Endothelial cell of umbilical vein (primary cell): ENCODE results near the gene RNF111. TPM values are rescaled to one million over a fixed set of nuclear protein-coding genes. Genes with fewer than 3 reads are reported as not detected.

Source experiments
- BruUV-seq: library from RNA; stranded (reverse); fragments of 400-500 nt; replicated peaks from 2 replicates; lab custom pipeline; 2021; lab: Mats Ljungman, UMichigan
- CTCF ChIA-PET: fragments of 300-600, 350-600 bp; sonication (Branson Sonifier 250); formaldehyde crosslinking; loops from one replicate; lab custom pipeline; 2021; ENCODE audit warnings: antibody characterized with exemption, inconsistent platforms; lab: Charles Lee
- POLR2A ChIA-PET: fragments of 300-600, 350-600 bp; sonication (Branson Sonifier 250); formaldehyde crosslinking; loops from one replicate; lab custom pipeline; 2021; ENCODE audit warnings: antibody characterized with exemption, inconsistent platforms; lab: Charles Lee
- DNase-seq: peaks from one replicate; pipeline ENCODE4 v3.0.0-alpha.2; 2011; ENCODE audit warnings: low read depth, low spot score
- FAIRE-seq: peaks from 2 replicates; lab custom pipeline; 2011; peaks lifted over from hg19 to GRCh38; lab: Jason Lieb, UNC
- H2AFZ ChIP-seq: 2 replicates; pipeline ENCODE4 v1.6.0; 2012; ENCODE audit warnings: low read depth, low read length, control low read depth, inconsistent platforms
- H3K27ac ChIP-seq: 2 replicates; pipeline ENCODE4 v1.5.1; 2011; ENCODE audit warnings: low read depth, mild to moderate bottlenecking, control low read depth, low read length, moderate library complexity; ENCODE audit not compliant: insufficient read depth
- H3K27me3 ChIP-seq, 2 experiments: 2 replicates each; pipeline versions ENCODE4 v1.6.0 to v1.6.1; 2011; ENCODE audit warnings: low read length in 2 of 2, mixed read lengths in 1 of 2; ENCODE audit not compliant: control insufficient read depth in 2 of 2, insufficient read depth in 2 of 2
- H3K36me3 ChIP-seq, 2 experiments: 2 replicates in 1 of 2; 3 replicates in 1 of 2; pipeline ENCODE4 v1.5.1; 2011; ENCODE audit warnings: low read length in 2 of 2, mild to moderate bottlenecking in 1 of 2, moderate library complexity in 1 of 2; ENCODE audit not compliant: control insufficient read depth in 2 of 2, insufficient read depth in 2 of 2; ENCODE audit errors: extremely low read depth in 1 of 2
- H3K4me1 ChIP-seq: 3 replicates; pipeline ENCODE4 v1.5.1; 2011; ENCODE audit warnings: mild to moderate bottlenecking, low read length; ENCODE audit not compliant: control insufficient read depth, insufficient read depth; ENCODE audit errors: extremely low read depth
- H3K4me2 ChIP-seq: 2 replicates; pipeline ENCODE4 v1.6.1; 2011; ENCODE audit warnings: low read length, control low read depth, mixed read lengths; ENCODE audit not compliant: insufficient read depth
- H3K4me3 ChIP-seq, 3 experiments: fragments of 200-600 bp in 1 of 3; sonication (generic), shearing (Covaris generic) in 1 of 3; replicated peaks in 1 of 3; 2 replicates each; pipeline ENCODE4 v1.5.1; 2011 to 2016; ENCODE audit warnings: control low read depth in 3 of 3, low read length in 3 of 3, mild to moderate bottlenecking in 2 of 3, inconsistent platforms in 1 of 3, low read depth in 1 of 3, moderate library complexity in 1 of 3; ENCODE audit not compliant: insufficient read depth in 1 of 3
- H3K79me2 ChIP-seq: 2 replicates; pipeline ENCODE4 v1.6.0; 2012; ENCODE audit warnings: low read length, inconsistent platforms; ENCODE audit not compliant: control insufficient read depth, insufficient read depth
- H3K9ac ChIP-seq: replicated peaks from 2 replicates; pipeline ENCODE3; 2011; ENCODE audit warnings: low read length, control low read depth; ENCODE audit not compliant: insufficient read depth; ENCODE audit errors: extremely low read depth
- H3K9me1 ChIP-seq: replicated peaks from 3 replicates; pipeline ENCODE4 v1.6.0; 2011; ENCODE audit warnings: mild to moderate bottlenecking, low read length; ENCODE audit not compliant: control insufficient read depth, insufficient read depth; ENCODE audit errors: extremely low read depth
- H3K9me3 ChIP-seq: replicated peaks from 2 replicates; pipeline ENCODE4 v1.5.1; 2012; ENCODE audit warnings: low read length, inconsistent platforms; ENCODE audit not compliant: control insufficient read depth, insufficient read depth
- H4K20me1 ChIP-seq: replicated peaks from 2 replicates; pipeline ENCODE3; 2011; ENCODE audit warnings: mild to moderate bottlenecking, low read length; ENCODE audit not compliant: control insufficient read depth, insufficient read depth; ENCODE audit errors: extremely low read depth
- CTCF ChIP-seq, 2 donors: IDR thresholded peaks; 1 replicate in 1 of 2; 2 replicates in 1 of 2; pipeline ENCODE4 v1.5.1; 2011; ENCODE audit warnings: low read length in 2 of 2, mild to moderate bottlenecking in 2 of 2, moderate library complexity in 2 of 2, control low read depth in 1 of 2, inconsistent platforms in 1 of 2, low read depth in 1 of 2; ENCODE audit not compliant: insufficient read depth in 1 of 2; ENCODE audit errors: extremely low read depth in 1 of 2
- EZH2 ChIP-seq: IDR thresholded peaks from 2 replicates; pipeline ENCODE4 v1.6.1; 2012; ENCODE audit warnings: borderline replicate concordance, low read depth, mild to moderate bottlenecking, moderate library complexity, low read length, inconsistent platforms; ENCODE audit not compliant: severe bottlenecking
- FOS ChIP-seq: IDR thresholded peaks from 2 replicates; pipeline ENCODE4 v1.6.1; 2011; ENCODE audit warnings: mild to moderate bottlenecking, low read length, moderate library complexity, borderline replicate concordance; ENCODE audit not compliant: insufficient read depth
- GATA2 ChIP-seq: IDR thresholded peaks from 2 replicates; pipeline ENCODE4 v1.7.0; 2011; ENCODE audit warnings: low read depth, mild to moderate bottlenecking, moderate library complexity, mixed read lengths, low read length; ENCODE audit not compliant: insufficient read length, insufficient read depth
- JUN ChIP-seq: IDR thresholded peaks from 2 replicates; pipeline ENCODE4 v1.6.1; 2011; ENCODE audit warnings: borderline replicate concordance, low read depth; ENCODE audit not compliant: insufficient read length, insufficient read depth
- MAX ChIP-seq: IDR thresholded peaks from 2 replicates; pipeline ENCODE4 v1.6.1; 2011; ENCODE audit not compliant: insufficient read depth, insufficient read length
- MYC ChIP-seq: IDR thresholded peaks from one replicate; pipeline ENCODE4 v1.6.1; 2011; ENCODE audit warnings: mild to moderate bottlenecking, low read depth, low read length
- POLR2A ChIP-seq: IDR thresholded peaks from 2 replicates; pipeline ENCODE4 v1.6.1; 2012; ENCODE audit warnings: low read depth, mild to moderate bottlenecking, control low read depth, low read length
- POLR2AphosphoS5 ChIP-seq: IDR thresholded peaks from 2 replicates; pipeline ENCODE4 v1.6.1; 2012; ENCODE audit warnings: low read depth, mild to moderate bottlenecking, control low read depth, low read length, moderate library complexity; ENCODE audit not compliant: insufficient read depth
- dilution Hi-C: fragments of 300-500 bp; cut with MboI; formaldehyde crosslinking; loops from one replicate; pipeline ENCODE4 v1.15.0; 2019; ENCODE audit warnings: low sequenced_read_pairs; ENCODE audit not compliant: extremely low pct_ligation_motif_present
- intact Hi-C: fragments of 100-400 bp; cut with micrococcal nuclease; formaldehyde crosslinking; loops from one replicate; pipeline ENCODE4 v1.10.0; 2022
- polyA plus RNA-seq, 4 experiments: library from polyadenylated mRNA; depleted of rRNA in 3 of 4; stranded (reverse) in 3 of 4; unstranded in 1 of 4; fragments of >200 nt; gene quantifications; 2 replicates each; pipeline versions ENCODE4 v1.2.1 to v1.2.3, GENCODE V29; 2011 to 2012; ENCODE audit warnings: missing spikeins in 1 of 4
- total RNA-seq: library from RNA; stranded (reverse); gene quantifications from 2 replicates; pipeline ENCODE4 v1.2.3, GENCODE V29; 2021

RNF111 gene
- total and polyA plus RNA-seq, 2 donors (not counting 3 experiments of a cell fraction or from before 2014, with no cell fraction given): 22.3 to 42.6 TPM

GRCh38 chr15:59013246-59013873, 25.9 kb downstream of the RNF111 start:
- Histone ChIP-seq H3K27me3 (no peaks in the 10 kb centered on the region), H4K20me1 (peaks cover 2% of the 10 kb centered on the region), H3K79me2 (peaks cover 74% of the 10 kb centered on the region), H3K36me3 (peaks cover 0 to 4% of the 10 kb centered on the region in 2 experiments), H3K9ac (no peak overlapping the region), H3K4me2 (no peak overlapping the region), H2AFZ (no peak overlapping the region), H3K9me3 (no peaks in the 10 kb centered on the region), H3K9me1 (no peaks in the 10 kb centered on the region), H3K27ac (no peak overlapping the region), H3K4me3 (no peak overlapping the region), H3K4me1 (no peaks in the 10 kb centered on the region)
- FAIRE-seq (no peak), DNase-seq (no peak)
- dilution Hi-C loops (no loop called here), intact Hi-C loops (no loop called here)
- ChIA-PET CTCF (interaction anchor here (0.7 to 1.3 kb wide), 3 partner anchors 10 to 17 kb away, joined by 3 read pairs; no protein-coding TSS in a partner anchor), POLR2A (no interaction called here)
- BruUV-seq: no TSS peak
- TF ChIP-seq GATA2: no peak
- no peak for TF ChIP-seq MAX
- no peak for TF ChIP-seq EZH2
- no peak for TF ChIP-seq POLR2A
- no peak for TF ChIP-seq FOS
- TF ChIP-seq CTCF (IDR thresholded peaks at IDR 0.05; ENCODE audit: extremely low read depth in 1 of 2, insufficient read depth in 1 of 2, low read depth in 1 of 2, low read length in 2 of 2): no peak
- no peak for TF ChIP-seq JUN
- TF ChIP-seq POLR2AphosphoS5: no peak
- TF ChIP-seq MYC: no peak
